Naive thymus-derived CD8-positive, alpha-beta T cell (primary cell): Measurements from ENCODE around the gene TAAR2. TPM values are rescaled to one million over a fixed set of nuclear protein-coding genes. Genes with fewer than 3 reads are reported as not detected.
"Not testable (repeated sequence)": the region's sequence is repeated elsewhere in the genome, so short reads cannot be mapped to it uniquely, and the experiment has no call there.

Experiments
- ATAC-seq, 2 donors: fragments of 150-1000 bp; cut with Tn5 transposase in 1 of 2; sonication (Bioruptor Pico), chemical (Tn5 transposase) in 1 of 2; 1 replicate in 1 of 2; 2 replicates in 1 of 2; pipeline ENCODE4 v1.10.0; 2021; ENCODE audit warnings: mild to moderate bottlenecking in 2 of 2, moderate library complexity in 2 of 2
- POLR2A ChIA-PET: fragments of 350-600 bp; sonication (Branson Sonifier 250); formaldehyde crosslinking; loops from one replicate; lab custom pipeline; 2021; ENCODE audit warnings: antibody characterized with exemption; lab: Charles Lee
- DNase-seq, 10 donors: peaks; one replicate each; pipeline versions ENCODE4 v3.0.0 to v3.0.0-alpha.2; 2020 to 2022
- H3K27ac Mint-ChIP-seq, 10 donors: one replicate each; pipeline ENCODE4 v1.8.0; 2020 to 2022; ENCODE audit warnings: mild to moderate bottlenecking in 10 of 10, mixed read lengths in 10 of 10, moderate library complexity in 4 of 10, inconsistent platforms in 1 of 10
- H3K27me3 Mint-ChIP-seq, 5 donors: one replicate each; pipeline ENCODE4 v1.8.0; 2021 to 2022; ENCODE audit warnings: mixed read lengths in 5 of 5
- H3K36me3 Mint-ChIP-seq, 3 donors: one replicate each; pipeline ENCODE4 v1.8.0; 2020 to 2022; ENCODE audit warnings: mixed read lengths in 3 of 3, mild to moderate bottlenecking in 2 of 3, inconsistent platforms in 1 of 3
- H3K4me1 Mint-ChIP-seq, 4 donors: one replicate each; pipeline ENCODE4 v1.8.0; 2021 to 2022; ENCODE audit warnings: mixed read lengths in 4 of 4
- H3K4me3 Mint-ChIP-seq, 10 donors: one replicate each; pipeline ENCODE4 v1.8.0; 2020 to 2022; ENCODE audit warnings: mild to moderate bottlenecking in 10 of 10, mixed read lengths in 10 of 10, moderate library complexity in 6 of 10, inconsistent platforms in 1 of 10
- H3K9me3 Mint-ChIP-seq, 9 donors: one replicate each; pipeline ENCODE4 v1.8.0; 2020 to 2022; ENCODE audit warnings: mixed read lengths in 9 of 9, mild to moderate bottlenecking in 3 of 9, inconsistent platforms in 1 of 9, moderate library complexity in 1 of 9
- polyA plus RNA-seq, 3 donors: library from polyadenylated mRNA; unstranded; fragments of 300-500 nt; fragmentation: Illumina TruSeq; gene quantifications; one replicate each; pipeline ENCODE4 v1.2.3, GENCODE V29; 2021
- total RNA-seq, 8 experiments: library from RNA in 2 of 8; stranded (reverse) in 2 of 8; gene quantifications; one replicate each; pipeline ENCODE4 v1.2.3 and lab custom pipeline; 2021 to 2026

The TAAR2 gene
- total and polyA plus RNA-seq, 5 experiments from 2014 or later, result not detected

DNA sequence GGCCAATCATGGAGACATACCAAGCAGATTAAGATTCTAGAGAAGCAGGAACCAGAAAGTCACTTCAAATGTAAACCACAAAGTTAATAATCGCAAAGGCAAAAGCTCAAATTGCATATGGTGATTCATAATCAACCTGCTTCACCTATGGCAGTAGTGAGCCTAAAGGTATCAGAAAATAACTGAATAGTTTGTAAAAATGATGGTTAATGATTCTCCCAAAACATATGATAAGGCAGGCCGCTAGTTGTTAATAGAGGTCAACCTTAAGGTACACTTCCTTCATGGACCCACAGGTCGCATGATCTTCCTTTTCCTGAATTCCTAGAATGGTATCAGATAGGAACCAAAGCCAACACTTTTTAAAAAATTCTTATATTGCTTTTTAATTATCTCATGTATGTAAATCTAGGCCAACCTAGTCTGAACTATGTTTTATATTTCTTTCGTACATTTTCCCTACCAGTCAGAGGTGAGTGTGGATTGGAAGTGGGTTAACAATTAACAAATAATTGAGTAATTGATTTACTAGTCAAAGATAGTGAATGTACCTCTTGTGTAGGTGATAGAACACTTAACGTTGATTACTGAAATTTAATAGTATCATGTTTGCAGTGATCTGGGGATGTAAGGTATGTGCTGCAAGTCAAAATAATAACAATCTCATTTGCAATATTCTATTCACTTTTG is 16.4 kb downstream of the TAAR2 start:
- no peaks in the 10 kb centered on the region for H3K36me3 Mint-ChIP-seq
- POLR2A ChIA-PET, result no interaction called here
- peaks cover 0 to 5% (median 0%) of the 10 kb centered on the region in 4 donors for H3K4me1 Mint-ChIP-seq
- H3K9me3 Mint-ChIP-seq, result no peaks in the 10 kb centered on the region
- peaks cover 4 to 18% (median 5%) of the 10 kb centered on the region in 5 donors for H3K27me3 Mint-ChIP-seq
- no peak overlapping the region for H3K27ac Mint-ChIP-seq
- ATAC-seq (no peak), DNase-seq (no peak)
- no peak overlapping the region for H3K4me3 Mint-ChIP-seq

DNA sequence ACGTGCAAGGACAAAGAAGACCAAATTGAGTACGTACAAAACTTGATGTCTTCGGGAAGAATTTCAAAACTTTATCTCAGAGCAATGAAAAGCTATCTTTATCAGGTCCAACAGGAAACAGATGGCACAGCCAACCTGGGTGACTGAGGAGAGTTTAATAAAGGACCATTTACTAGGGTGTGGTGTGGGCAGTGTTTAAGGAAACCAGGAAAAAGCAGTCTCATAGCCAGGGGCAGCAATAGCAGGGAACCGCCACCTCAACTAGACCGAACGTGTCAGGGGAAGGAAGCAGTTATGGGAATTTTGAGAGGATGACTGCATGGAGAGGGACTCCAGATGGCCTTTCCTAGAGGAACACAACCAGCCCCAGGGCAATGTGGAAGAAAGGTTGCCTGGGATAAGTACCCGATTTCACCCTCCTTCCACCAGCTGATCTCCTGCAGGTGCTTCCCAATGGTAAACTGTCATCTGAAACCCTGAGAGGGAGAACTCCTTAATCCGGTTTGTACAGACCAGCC is 19.4 kb downstream of the TAAR2 start:
- Mint-ChIP-seq H3K4me3 (no peak overlapping the region), H3K27ac (no peak overlapping the region)
- POLR2A ChIA-PET, result no interaction called here

DNA sequence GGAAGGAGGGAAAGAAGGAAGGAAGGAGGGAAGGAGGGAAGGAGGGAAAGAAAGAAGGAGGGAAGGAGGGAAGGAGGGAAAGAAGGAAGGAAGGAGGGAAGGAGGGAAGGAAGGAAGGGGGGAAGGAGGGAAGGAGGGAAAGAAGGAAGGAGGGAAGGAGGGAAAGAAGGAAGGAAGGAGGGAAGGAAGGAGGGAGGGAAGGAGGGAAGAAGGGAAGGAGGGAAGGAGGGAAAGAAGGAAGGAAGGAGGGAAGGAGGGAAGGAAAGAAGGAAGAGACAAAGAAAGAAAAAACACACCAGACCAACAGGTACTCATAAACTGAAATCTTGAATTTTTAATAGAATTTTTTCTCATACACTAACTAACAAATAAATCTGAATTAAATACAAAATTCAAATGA is 23.2 kb downstream of the TAAR2 start:
- DNase-seq, ATAC-seq: not testable (repeated sequence)

More for the DNA sequence above, 19.4 kb downstream of the TAAR2 start:
- ATAC-seq (no peak), DNase-seq (no peak)
- Mint-ChIP-seq H3K36me3 (no peaks in the 10 kb centered on the region), H3K27me3 (peaks cover 4 to 27% (median 11%) of the 10 kb centered on the region in 5 donors), H3K9me3 (no peaks in the 10 kb centered on the region), H3K4me1 (no peaks in the 10 kb centered on the region)

DNA sequence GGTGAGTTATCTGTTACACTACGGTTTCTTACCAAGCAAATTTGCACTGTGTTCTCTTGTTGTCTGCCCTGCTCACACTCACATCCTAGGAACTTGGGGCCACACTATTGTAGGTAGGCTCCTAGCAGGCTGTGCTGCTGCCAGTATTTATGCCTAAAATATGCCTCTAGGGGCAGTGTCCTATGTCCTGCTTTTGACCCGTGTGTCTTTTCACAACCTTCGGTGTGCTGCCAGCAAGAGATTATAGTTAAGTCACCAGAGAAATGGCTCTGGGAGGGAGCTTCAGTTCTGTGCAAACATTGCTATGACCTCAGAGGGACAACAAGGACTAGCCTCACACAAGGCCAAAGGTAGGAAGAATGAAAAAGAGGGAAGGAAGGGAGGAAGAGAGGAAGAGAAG is 25.6 kb downstream of the TAAR2 start:
- no peak overlapping the region for H3K27ac Mint-ChIP-seq
- H3K36me3 Mint-ChIP-seq, result no peaks in the 10 kb centered on the region
- peaks cover 10 to 24% (median 18%) of the 10 kb centered on the region in 5 donors for H3K27me3 Mint-ChIP-seq
- POLR2A ChIA-PET, result no interaction called here
- H3K4me1 Mint-ChIP-seq, result no peaks in the 10 kb centered on the region
- DNase-seq, result no peak
- ATAC-seq, result no peak
- H3K9me3 Mint-ChIP-seq, result no peaks in the 10 kb centered on the region
- no peak overlapping the region for H3K4me3 Mint-ChIP-seq

More for the DNA sequence above, 23.2 kb downstream of the TAAR2 start:
- H3K27me3 Mint-ChIP-seq, result peaks cover 12 to 29% (median 22%) of the 10 kb centered on the region in 5 donors
- H3K4me1 Mint-ChIP-seq, POLR2A ChIA-PET, H3K4me3 Mint-ChIP-seq, H3K27ac Mint-ChIP-seq, H3K36me3 Mint-ChIP-seq, H3K9me3 Mint-ChIP-seq: not testable (repeated sequence)

DNA sequence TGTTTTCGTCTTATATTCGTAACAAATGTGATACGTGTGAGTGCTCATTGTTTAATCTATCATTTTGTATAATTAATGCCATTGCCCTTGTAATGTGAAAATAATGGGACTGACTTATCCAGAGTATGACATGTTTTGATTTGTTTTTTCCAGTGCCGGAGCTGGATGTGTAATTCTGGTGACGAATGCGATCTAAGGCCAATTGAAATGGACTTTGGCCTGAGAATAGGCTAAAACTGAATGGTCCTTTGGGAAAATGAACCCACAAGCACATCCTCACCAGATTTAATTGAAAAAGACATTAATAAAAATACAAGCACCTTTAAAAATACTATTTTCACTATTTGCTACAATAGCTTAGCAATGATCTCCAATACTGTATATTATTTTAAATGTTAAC is 27.9 kb downstream of the TAAR2 start:
- Mint-ChIP-seq H3K27ac (no peak overlapping the region), H3K27me3 (peaks cover 10 to 28% (median 22%) of the 10 kb centered on the region in 5 donors), H3K9me3 (no peaks in the 10 kb centered on the region), H3K36me3 (no peaks in the 10 kb centered on the region), H3K4me1 (no peaks in the 10 kb centered on the region), H3K4me3 (no peak overlapping the region)
- POLR2A ChIA-PET, result no interaction called here
- ATAC-seq (no peak), DNase-seq (no peak)

DNA sequence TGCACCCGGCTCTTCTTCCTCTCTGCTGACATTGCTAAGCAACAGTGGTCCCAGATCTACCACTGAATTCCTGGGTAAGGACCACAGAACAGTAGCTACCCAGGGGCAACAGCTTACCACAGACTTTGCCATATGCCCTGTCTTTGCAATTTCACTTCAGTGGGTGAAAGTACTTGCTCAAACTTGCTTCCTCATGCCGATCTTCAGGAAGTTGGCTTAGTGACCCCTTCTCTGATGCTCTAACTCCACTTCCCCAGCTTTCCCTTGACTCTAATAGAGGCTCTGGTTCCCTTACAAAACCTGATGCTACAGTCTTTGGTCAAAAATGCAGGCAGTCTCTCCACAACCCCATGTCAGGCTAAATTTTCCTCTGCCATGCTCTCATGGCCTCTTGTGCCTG is 31.2 kb downstream of the TAAR2 start:
- POLR2A ChIA-PET, result no interaction called here
- H3K27ac Mint-ChIP-seq, result no peak overlapping the region
- no peak for ATAC-seq
- no peaks in the 10 kb centered on the region for H3K9me3 Mint-ChIP-seq
- peaks cover 8 to 33% (median 14%) of the 10 kb centered on the region in 5 donors for H3K27me3 Mint-ChIP-seq
- H3K36me3 Mint-ChIP-seq, result no peaks in the 10 kb centered on the region
- no peaks in the 10 kb centered on the region for H3K4me1 Mint-ChIP-seq
- no peak overlapping the region for H3K4me3 Mint-ChIP-seq
- no peak for DNase-seq

DNA sequence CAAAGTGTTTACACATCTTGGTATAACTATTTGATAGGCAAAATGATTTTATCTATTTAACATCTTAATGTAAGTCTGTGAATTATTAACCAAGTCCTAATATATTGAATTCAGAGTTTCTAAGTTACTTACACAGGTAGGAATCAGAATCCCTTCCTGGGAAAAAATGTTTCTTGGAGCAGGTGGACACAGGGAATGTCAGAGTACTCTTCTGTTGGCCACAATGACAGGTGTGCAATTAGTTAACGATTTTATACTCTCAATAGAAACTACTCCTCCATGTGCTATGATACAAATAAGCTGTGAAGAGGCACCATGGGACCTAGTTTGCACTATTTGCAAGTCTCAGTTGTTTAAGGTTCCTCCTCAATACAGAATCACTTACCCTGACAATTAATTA is 33.7 kb downstream of the TAAR2 start:
- no peak overlapping the region for H3K27ac Mint-ChIP-seq
- peaks cover 8 to 45% (median 16%) of the 10 kb centered on the region in 5 donors for H3K27me3 Mint-ChIP-seq
- POLR2A ChIA-PET, result no interaction called here
- H3K36me3 Mint-ChIP-seq, result no peaks in the 10 kb centered on the region
- no peak for DNase-seq
- peaks cover 0 to 2% (median 0%) of the 10 kb centered on the region in 9 donors for H3K9me3 Mint-ChIP-seq
- no peak for ATAC-seq
- no peaks in the 10 kb centered on the region for H3K4me1 Mint-ChIP-seq
- H3K4me3 Mint-ChIP-seq, result no peak overlapping the region

DNA sequence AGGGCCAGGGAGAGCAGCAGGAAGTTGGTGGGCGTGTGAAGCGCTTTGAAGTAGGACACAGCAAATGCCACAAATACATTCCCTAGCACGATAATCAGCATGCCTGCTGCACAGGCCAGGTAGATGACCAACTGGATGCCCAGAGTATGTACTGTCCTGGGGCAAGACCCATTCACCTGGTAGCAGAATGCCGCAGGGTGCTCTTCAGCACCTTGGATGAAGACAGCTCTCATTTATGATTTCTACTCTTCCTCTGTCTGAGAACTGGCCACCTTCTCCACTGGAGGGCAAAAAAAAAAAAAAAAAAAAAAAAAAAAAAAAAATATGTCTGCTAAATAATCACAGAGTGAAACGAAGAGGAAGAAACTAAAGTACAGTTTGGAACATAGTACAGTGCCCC is 34.6 kb downstream of the TAAR2 start, which contains the start of gene TAAR5:
TAAR5 (minus strand) TSS at position 288 of the 400 bp plus-strand sequence; CDS start at position 233, 55 bp downstream.
- Mint-ChIP-seq H3K4me1 (no peaks in the 10 kb centered on the region), H3K4me3 (no peak within 1 kb of the TSS), H3K36me3 (no peaks in the 10 kb centered on the region), H3K9me3 (peaks cover 0 to 2% (median 0%) of the 10 kb centered on the region in 9 donors), H3K27ac (peak within 1 kb of the TSS in 1 of 10 donors; percentile 15), H3K27me3 (peaks cover 9 to 49% (median 17%) of the 10 kb centered on the region in 5 donors)
- POLR2A ChIA-PET, result no interaction called here
- DNase-seq (no peak), ATAC-seq (no peak)

DNA sequence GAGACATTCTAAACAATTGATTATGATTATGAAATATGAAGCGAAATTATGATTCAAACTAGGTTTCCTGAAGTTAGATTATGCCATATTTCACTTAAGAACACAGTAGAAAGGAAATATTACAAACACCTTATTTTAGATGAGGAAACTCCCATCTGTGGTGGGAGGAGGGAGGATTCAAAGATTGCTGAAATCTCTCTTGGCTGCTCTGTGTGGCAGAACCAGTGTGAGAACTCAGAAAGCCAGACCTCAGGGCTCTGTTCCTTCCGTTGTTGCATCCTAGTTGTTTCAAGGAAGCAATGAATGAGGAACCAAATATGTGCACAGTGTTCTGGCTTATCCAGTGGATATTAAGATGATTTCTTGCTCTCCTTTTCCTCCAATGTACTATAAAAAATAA is 36.7 kb downstream of the TAAR2 start:
- no peak for ATAC-seq

DNA sequence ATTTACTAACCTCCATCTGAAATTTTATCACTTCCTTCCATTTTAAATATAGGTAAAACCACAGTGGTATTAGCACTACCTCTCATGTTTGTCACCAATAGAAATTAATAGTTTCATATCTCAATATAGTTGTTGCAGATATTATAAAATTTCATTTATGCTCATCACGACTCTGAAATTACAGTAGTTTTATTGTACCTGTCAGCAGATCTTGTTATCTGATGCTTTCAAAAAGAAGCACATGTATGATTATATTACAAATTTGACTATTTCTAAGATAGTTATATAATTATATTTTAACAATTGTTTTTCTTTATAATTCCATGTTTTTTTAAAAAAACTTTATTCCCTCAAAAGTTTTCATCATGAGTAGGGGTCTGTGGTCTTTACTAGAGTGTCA is 39.4 kb downstream of the TAAR2 start:
- peaks cover 0 to 2% (median 0%) of the 10 kb centered on the region in 9 donors for H3K9me3 Mint-ChIP-seq
- no peak for ATAC-seq
- no peak overlapping the region for H3K27ac Mint-ChIP-seq
- no peak for DNase-seq
- H3K27me3 Mint-ChIP-seq, result peaks cover 9 to 61% (median 14%) of the 10 kb centered on the region in 5 donors
- no peak overlapping the region for H3K4me3 Mint-ChIP-seq
- no peaks in the 10 kb centered on the region for H3K4me1 Mint-ChIP-seq
- H3K36me3 Mint-ChIP-seq, result no peaks in the 10 kb centered on the region
- POLR2A ChIA-PET, result no interaction called here

More for the DNA sequence above, 36.7 kb downstream of the TAAR2 start:
- Mint-ChIP-seq H3K4me3 (no peak overlapping the region), H3K36me3 (no peaks in the 10 kb centered on the region), H3K4me1 (no peaks in the 10 kb centered on the region), H3K27me3 (peaks cover 10 to 59% (median 13%) of the 10 kb centered on the region in 5 donors), H3K9me3 (peaks cover 0 to 2% (median 0%) of the 10 kb centered on the region in 9 donors), H3K27ac (no peak overlapping the region)
- POLR2A ChIA-PET, result no interaction called here
- no peak for DNase-seq

DNA sequence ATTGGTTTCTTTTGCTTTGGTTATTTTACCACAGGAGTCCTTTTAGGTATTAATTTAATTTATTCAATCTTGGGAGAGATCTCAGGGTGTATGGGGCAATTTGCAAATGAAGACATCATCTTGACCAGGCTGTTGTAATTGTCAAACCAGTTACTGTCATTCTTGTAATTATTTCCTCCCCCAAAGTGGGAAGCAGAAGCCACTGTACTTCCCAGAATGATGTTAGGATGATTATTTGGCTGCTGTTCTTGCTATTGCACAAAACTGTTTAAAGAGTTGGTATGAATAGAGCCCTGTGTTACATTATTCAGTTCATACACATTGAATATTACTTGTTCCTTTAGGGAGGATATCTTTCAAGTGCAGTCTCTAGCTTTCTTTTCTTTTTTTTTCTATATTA is 52.3 kb downstream of the TAAR2 start:
- Mint-ChIP-seq H3K4me1 (no peaks in the 10 kb centered on the region), H3K27ac (no peak overlapping the region), H3K36me3 (no peaks in the 10 kb centered on the region), H3K9me3 (no peaks in the 10 kb centered on the region), H3K27me3 (peaks cover 11 to 43% (median 24%) of the 10 kb centered on the region in 5 donors), H3K4me3 (no peak overlapping the region)
- ATAC-seq (no peak), DNase-seq (no peak)
- POLR2A ChIA-PET, result no interaction called here

DNA sequence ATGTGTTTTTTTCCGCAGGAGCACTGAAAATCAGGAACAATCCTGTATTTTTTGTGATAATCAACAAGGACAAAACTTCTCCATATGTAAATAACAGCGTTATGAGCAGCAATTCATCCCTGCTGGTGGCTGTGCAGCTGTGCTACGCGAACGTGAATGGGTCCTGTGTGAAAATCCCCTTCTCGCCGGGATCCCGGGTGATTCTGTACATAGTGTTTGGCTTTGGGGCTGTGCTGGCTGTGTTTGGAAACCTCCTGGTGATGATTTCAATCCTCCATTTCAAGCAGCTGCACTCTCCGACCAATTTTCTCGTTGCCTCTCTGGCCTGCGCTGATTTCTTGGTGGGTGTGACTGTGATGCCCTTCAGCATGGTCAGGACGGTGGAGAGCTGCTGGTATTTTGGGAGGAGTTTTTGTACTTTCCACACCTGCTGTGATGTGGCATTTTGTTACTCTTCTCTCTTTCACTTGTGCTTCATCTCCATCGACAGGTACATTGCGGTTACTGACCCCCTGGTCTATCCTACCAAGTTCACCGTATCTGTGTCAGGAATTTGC is 53.8 kb downstream of the TAAR2 start, which contains the start of gene TAAR6:
TAAR6 (plus strand) TSS at position 102 of the 557 bp plus-strand sequence; CDS start at position 102, 0 bp downstream.
- peaks cover 11 to 43% (median 24%) of the 10 kb centered on the region in 5 donors for H3K27me3 Mint-ChIP-seq
- POLR2A ChIA-PET, result no interaction called here
- no peak for DNase-seq
- ATAC-seq, result no peak
- H3K4me1 Mint-ChIP-seq, result no peaks in the 10 kb centered on the region
- H3K9me3 Mint-ChIP-seq, result no peaks in the 10 kb centered on the region
- no peak within 1 kb of the TSS for H3K27ac Mint-ChIP-seq
- H3K4me3 Mint-ChIP-seq, result no peak within 1 kb of the TSS
- no peaks in the 10 kb centered on the region for H3K36me3 Mint-ChIP-seq

DNA sequence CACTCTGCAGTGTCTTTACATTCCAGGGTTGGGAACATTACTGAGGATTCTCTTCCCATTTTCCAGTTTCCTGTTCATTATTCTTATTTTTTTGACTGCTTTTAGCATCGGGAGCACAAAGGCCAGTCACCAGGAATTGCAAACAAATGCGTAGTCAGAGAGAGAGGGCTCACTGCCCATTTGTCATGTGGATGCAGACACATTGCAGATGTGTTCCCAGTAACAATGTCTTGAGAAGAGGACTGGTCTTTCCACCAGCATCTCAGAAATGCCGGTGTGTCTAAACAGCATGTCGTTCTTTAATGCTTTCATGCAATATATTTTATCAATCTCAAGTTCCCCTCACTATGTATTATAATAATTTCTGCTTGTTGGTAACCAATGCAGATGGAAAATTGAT is 54.9 kb downstream of the TAAR2 start:
- ATAC-seq (no peak), DNase-seq (no peak)
- H3K27ac Mint-ChIP-seq, result no peak overlapping the region
- H3K36me3 Mint-ChIP-seq, result no peaks in the 10 kb centered on the region
- H3K9me3 Mint-ChIP-seq, result no peaks in the 10 kb centered on the region
- no peak overlapping the region for H3K4me3 Mint-ChIP-seq
- H3K27me3 Mint-ChIP-seq, result peaks cover 11 to 39% (median 22%) of the 10 kb centered on the region in 5 donors
- POLR2A ChIA-PET, result no interaction called here
- no peaks in the 10 kb centered on the region for H3K4me1 Mint-ChIP-seq
